SK-N-SH treated with all-trans-retinoic acid at 6 μM for 48 hours (cell line): ENCODE data around the gene PATE4.

Experiments
- ATAC-seq: fragments of 200-7000 bp; cut with Tn5 transposase; 3 replicates; pipeline ENCODE4 v1.9.1; 2020; ENCODE audit warnings: mild to moderate bottlenecking, moderate library complexity
- ARNTL ChIP-seq: fragments of 450-650 bp; formaldehyde crosslinking; IDR thresholded peaks from 2 replicates; pipeline ENCODE4 v1.5.0; 2020; ENCODE audit warnings: low read depth, mild to moderate bottlenecking, moderate library complexity, borderline replicate concordance
- BACH2 ChIP-seq: fragments of 250-450 bp; sonication (Bioruptor Pico); IDR thresholded peaks from 2 replicates; pipeline ENCODE4 v1.9.0; 2021; ENCODE audit warnings: mild to moderate bottlenecking, borderline replicate concordance
- CSDC2 ChIP-seq: fragments of 250-450 bp; sonication (Bioruptor Pico); IDR thresholded peaks from 2 replicates; pipeline ENCODE4 v1.5.0; 2020; ENCODE audit warnings: mild to moderate bottlenecking, moderate library complexity
- ESRRG ChIP-seq: fragments of 250-450 bp; sonication (Bioruptor Pico); IDR thresholded peaks from 2 replicates; pipeline ENCODE4 v1.6.1; 2021; ENCODE audit warnings: mild to moderate bottlenecking
- ISL1 ChIP-seq: fragments of 250-450 bp; sonication (Bioruptor Pico); IDR thresholded peaks from 2 replicates; pipeline ENCODE4 v2.1.2; 2022; ENCODE audit warnings: mild to moderate bottlenecking, moderate library complexity
- OSR1 ChIP-seq: fragments of 250-450 bp; sonication (Bioruptor Pico); IDR thresholded peaks from 2 replicates; pipeline ENCODE4 v1.8.0; 2022; ENCODE audit warnings: moderate library complexity, mild to moderate bottlenecking, inconsistent platforms
- PPARA ChIP-seq: fragments of 250-450 bp; sonication (Bioruptor Pico); IDR thresholded peaks from 2 replicates; pipeline ENCODE4 v1.5.0; 2020; ENCODE audit warnings: mild to moderate bottlenecking, borderline replicate concordance
- SNAI2 ChIP-seq: fragments of 250-450 bp; sonication (Bioruptor Pico); IDR thresholded peaks from 2 replicates; pipeline ENCODE4 v1.5.0; 2020; ENCODE audit warnings: mild to moderate bottlenecking, moderate library complexity
- TCF4 ChIP-seq: fragments of 250-450 bp; sonication (Bioruptor Pico); IDR thresholded peaks from 2 replicates; pipeline ENCODE4 v1.8.0; 2021; ENCODE audit warnings: mild to moderate bottlenecking, moderate library complexity, borderline replicate concordance
- ZC3H10 ChIP-seq: fragments of 250-450 bp; sonication (Bioruptor Pico); IDR thresholded peaks from 2 replicates; pipeline ENCODE4 v1.5.1; 2021; ENCODE audit warnings: mild to moderate bottlenecking, moderate library complexity
- ZFP3 ChIP-seq: fragments of 250-450 bp; sonication (Bioruptor Pico); IDR thresholded peaks from 2 replicates; pipeline ENCODE4 v1.5.0; 2020; ENCODE audit warnings: mild to moderate bottlenecking, moderate library complexity
- ZFP30 ChIP-seq: fragments of 450-650 bp; formaldehyde crosslinking; IDR thresholded peaks from 2 replicates; pipeline ENCODE4 v1.5.0; 2022; ENCODE audit warnings: mild to moderate bottlenecking, moderate library complexity
- ZNF565 ChIP-seq: fragments of 450-650 bp; formaldehyde crosslinking; conservative IDR thresholded peaks from 2 replicates; pipeline ENCODE4 v1.5.0; 2020; ENCODE audit warnings: low read depth, mild to moderate bottlenecking, moderate library complexity
- ZNF70 ChIP-seq: fragments of 450-650 bp; formaldehyde crosslinking; IDR thresholded peaks from 2 replicates; pipeline ENCODE4 v1.5.0; 2020; ENCODE audit warnings: mild to moderate bottlenecking, moderate library complexity
- ZNF8 ChIP-seq: fragments of 450-650 bp; formaldehyde crosslinking; IDR thresholded peaks from 2 replicates; pipeline ENCODE4 v1.5.0; 2020; ENCODE audit warnings: mild to moderate bottlenecking, moderate library complexity
- TF ChIP-seq, protein P1 (sequence below): fragments of 250-450 bp; sonication (Bioruptor Pico); IDR thresholded peaks from 2 replicates; pipeline ENCODE4 v1.8.0; 2020; ENCODE audit warnings: mild to moderate bottlenecking, moderate library complexity, borderline replicate concordance
- TF ChIP-seq, protein P2 (sequence below): fragments of 250-450 bp; sonication (Bioruptor Pico); IDR thresholded peaks from 2 replicates; pipeline ENCODE4 v1.5.1; 2020; ENCODE audit warnings: low read depth, mild to moderate bottlenecking, moderate library complexity
- TF ChIP-seq, protein P3 (sequence below): fragments of 250-450 bp; sonication (Bioruptor Pico); IDR thresholded peaks from 2 replicates; pipeline ENCODE4 v1.5.1; 2021; ENCODE audit warnings: mild to moderate bottlenecking, moderate library complexity
- TF ChIP-seq, protein P4 (sequence below): fragments of 250-450 bp; sonication (Bioruptor Pico); IDR thresholded peaks from 2 replicates; pipeline ENCODE4 v1.8.0; 2021; ENCODE audit warnings: low read depth, mild to moderate bottlenecking, moderate library complexity, borderline replicate concordance

Gene PATE4, protein sequence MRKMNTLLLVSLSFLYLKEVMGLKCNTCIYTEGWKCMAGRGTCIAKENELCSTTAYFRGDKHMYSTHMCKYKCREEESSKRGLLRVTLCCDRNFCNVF

DNA sequence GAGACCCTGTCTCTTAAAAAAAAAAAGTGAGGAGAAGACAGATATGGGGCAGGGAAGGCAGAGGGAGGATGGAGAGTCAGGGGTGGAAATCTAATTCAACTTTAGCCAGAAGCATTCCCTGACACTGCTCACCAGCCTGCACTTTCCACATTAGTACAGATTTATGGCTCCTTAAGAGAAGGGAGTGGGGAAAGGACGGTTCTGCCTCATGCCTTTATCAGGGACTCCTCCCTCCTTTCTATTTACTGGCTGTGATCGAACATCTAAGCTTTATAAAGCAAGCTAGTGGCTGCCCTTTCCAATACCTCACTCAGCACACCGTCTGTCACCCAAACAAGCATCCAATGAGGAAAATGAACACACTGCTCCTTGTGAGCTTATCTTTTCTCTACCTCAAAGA lies at the start of gene PATE4:
PATE4 (plus strand) TSS at position 301 of the 400 bp plus-strand sequence; CDS start at position 345, 44 bp downstream.
- TF ChIP-seq ESRRG, result no peak
- TF ChIP-seq, protein P1, sequence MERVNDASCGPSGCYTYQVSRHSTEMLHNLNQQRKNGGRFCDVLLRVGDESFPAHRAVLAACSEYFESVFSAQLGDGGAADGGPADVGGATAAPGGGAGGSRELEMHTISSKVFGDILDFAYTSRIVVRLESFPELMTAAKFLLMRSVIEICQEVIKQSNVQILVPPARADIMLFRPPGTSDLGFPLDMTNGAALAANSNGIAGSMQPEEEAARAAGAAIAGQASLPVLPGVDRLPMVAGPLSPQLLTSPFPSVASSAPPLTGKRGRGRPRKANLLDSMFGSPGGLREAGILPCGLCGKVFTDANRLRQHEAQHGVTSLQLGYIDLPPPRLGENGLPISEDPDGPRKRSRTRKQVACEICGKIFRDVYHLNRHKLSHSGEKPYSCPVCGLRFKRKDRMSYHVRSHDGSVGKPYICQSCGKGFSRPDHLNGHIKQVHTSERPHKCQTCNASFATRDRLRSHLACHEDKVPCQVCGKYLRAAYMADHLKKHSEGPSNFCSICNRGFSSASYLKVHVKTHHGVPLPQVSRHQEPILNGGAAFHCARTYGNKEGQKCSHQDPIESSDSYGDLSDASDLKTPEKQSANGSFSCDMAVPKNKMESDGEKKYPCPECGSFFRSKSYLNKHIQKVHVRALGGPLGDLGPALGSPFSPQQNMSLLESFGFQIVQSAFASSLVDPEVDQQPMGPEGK (CRISPR knock-in tag), result no peak
- TF ChIP-seq OSR1, result no peak
- ATAC-seq, result no peak

DNA sequence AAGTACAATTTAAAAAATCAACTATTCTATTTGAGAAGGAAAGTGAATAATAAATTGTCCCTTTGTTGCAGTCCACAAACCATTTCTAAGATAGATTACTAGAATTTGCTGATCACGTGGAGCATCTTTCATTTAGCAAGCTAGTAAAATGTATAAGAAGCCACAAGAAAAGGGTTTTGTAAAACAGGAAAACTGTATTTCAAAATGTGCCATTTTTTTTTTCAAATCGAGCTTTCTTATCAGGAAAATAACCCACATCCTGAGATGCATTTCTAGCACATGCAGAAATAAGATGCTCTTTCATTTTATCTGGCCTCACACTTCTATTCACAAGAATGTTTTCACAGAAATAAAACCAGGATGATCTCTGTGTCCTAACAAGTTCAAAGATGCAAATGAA lies 48.4 kb upstream of the PATE4 start:
- TF ChIP-seq ZNF70 (CRISPR knock-in tag), result no peak
- TF ChIP-seq CSDC2, result no peak
- TF ChIP-seq, protein P2, sequence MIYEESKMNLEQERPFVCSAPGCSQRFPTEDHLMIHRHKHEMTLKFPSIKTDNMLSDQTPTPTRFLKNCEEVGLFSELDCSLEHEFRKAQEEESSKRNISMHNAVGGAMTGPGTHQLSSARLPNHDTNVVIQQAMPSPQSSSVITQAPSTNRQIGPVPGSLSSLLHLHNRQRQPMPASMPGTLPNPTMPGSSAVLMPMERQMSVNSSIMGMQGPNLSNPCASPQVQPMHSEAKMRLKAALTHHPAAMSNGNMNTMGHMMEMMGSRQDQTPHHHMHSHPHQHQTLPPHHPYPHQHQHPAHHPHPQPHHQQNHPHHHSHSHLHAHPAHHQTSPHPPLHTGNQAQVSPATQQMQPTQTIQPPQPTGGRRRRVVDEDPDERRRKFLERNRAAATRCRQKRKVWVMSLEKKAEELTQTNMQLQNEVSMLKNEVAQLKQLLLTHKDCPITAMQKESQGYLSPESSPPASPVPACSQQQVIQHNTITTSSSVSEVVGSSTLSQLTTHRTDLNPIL (CRISPR knock-in tag), result no peak
- TF ChIP-seq ISL1 (CRISPR knock-in tag), result no peak
- TF ChIP-seq, protein P1 (CRISPR knock-in tag), result no peak
- no peak for TF ChIP-seq ZC3H10
- no peak for TF ChIP-seq TCF4 (CRISPR knock-in tag)
- TF ChIP-seq OSR1, result no peak
- no peak for ATAC-seq

DNA sequence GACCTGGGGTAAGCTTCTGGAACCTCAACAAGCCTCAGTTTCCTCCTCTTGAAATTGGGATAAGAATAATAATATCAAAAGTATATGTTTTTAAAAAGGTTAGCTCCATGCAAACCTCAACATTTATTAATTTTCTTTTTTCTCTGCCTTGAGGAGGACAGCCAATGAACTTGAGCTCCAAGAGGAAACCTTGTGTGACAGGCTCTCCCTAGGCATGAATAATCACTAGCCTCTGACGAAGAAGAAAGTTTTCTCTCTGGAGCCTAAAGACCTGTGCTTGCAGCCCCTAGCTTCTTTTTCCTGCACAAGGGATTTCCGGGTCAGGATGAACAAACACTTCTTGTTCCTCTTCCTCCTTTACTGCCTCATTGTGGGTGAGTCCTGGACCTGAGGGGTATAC lies 45.3 kb upstream of the PATE4 start, which contains the start of gene PATE3:
PATE3 (plus strand) TSS at position 301 of the 400 bp plus-strand sequence; CDS start at position 326, 25 bp downstream.
- ATAC-seq, result no peak
- TF ChIP-seq ARNTL (CRISPR knock-in tag) (no peak), CSDC2 (no peak), ZNF70 (CRISPR knock-in tag) (no peak), ZFP3 (CRISPR knock-in tag) (no peak), PPARA (no peak), ESRRG (no peak), ZC3H10 (no peak), ZNF8 (no peak), BACH2 (CRISPR knock-in tag) (no peak), ZNF565 (no peak), ISL1 (CRISPR knock-in tag) (no peak), SNAI2 (no peak), ZFP30 (CRISPR knock-in tag) (no peak)
- TF ChIP-seq, protein P3, sequence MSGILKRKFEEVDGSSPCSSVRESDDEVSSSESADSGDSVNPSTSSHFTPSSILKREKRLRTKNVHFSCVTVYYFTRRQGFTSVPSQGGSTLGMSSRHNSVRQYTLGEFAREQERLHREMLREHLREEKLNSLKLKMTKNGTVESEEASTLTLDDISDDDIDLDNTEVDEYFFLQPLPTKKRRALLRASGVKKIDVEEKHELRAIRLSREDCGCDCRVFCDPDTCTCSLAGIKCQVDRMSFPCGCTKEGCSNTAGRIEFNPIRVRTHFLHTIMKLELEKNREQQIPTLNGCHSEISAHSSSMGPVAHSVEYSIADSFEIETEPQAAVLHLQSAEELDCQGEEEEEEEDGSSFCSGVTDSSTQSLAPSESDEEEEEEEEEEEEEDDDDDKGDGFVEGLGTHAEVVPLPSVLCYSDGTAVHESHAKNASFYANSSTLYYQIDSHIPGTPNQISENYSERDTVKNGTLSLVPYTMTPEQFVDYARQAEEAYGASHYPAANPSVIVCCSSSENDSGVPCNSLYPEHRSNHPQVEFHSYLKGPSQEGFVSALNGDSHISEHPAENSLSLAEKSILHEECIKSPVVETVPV (CRISPR knock-in tag), result no peak
- TF ChIP-seq, protein P1 (CRISPR knock-in tag), result no peak
- TF ChIP-seq, protein P4, sequence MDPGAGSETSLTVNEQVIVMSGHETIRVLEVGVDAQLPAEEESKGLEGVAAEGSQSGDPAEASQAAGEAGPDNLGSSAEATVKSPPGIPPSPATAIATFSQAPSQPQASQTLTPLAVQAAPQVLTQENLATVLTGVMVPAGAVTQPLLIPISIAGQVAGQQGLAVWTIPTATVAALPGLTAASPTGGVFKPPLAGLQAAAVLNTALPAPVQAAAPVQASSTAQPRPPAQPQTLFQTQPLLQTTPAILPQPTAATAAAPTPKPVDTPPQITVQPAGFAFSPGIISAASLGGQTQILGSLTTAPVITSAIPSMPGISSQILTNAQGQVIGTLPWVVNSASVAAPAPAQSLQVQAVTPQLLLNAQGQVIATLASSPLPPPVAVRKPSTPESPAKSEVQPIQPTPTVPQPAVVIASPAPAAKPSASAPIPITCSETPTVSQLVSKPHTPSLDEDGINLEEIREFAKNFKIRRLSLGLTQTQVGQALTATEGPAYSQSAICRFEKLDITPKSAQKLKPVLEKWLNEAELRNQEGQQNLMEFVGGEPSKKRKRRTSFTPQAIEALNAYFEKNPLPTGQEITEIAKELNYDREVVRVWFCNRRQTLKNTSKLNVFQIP (CRISPR knock-in tag), result no peak
